Activated B cell treated with CpG ODN at 0.5 μM for 24 hours (primary cell): Measurements from ENCODE around the gene MFAP3L. TPM values are rescaled to one million over a fixed set of nuclear protein-coding genes. Genes with fewer than 3 reads are reported as not detected.

Experiments used
- ATAC-seq: fragments of 200-7000 bp; cut with Tn5 transposase; one replicate; pipeline ENCODE4 v1.10.0; 2021; ENCODE audit warnings: low read depth, mild to moderate bottlenecking, moderate library complexity
- CTCF ChIA-PET: fragments of 350-600 bp; sonication (Branson Sonifier 250); formaldehyde crosslinking; loops from one replicate; lab custom pipeline; 2021; ENCODE audit warnings: antibody characterized with exemption; lab: Charles Lee
- POLR2A ChIA-PET: fragments of 350-600 bp; sonication (Branson Sonifier 250); formaldehyde crosslinking; loops from one replicate; lab custom pipeline; 2021; ENCODE audit warnings: antibody characterized with exemption; lab: Charles Lee
- DNase-seq: peaks from one replicate; pipeline ENCODE4 v3.0.0; 2022
- H3K27ac Mint-ChIP-seq: one replicate; pipeline ENCODE4 v1.8.0; 2020; ENCODE audit warnings: mixed read lengths
- H3K27me3 Mint-ChIP-seq: one replicate; pipeline ENCODE4 v1.8.0; 2021; ENCODE audit warnings: mixed read lengths
- H3K36me3 Mint-ChIP-seq: one replicate; pipeline ENCODE4 v1.8.0; 2021; ENCODE audit warnings: low read depth, mixed read lengths
- H3K4me1 Mint-ChIP-seq: one replicate; pipeline ENCODE4 v1.8.0; 2021; ENCODE audit warnings: mixed read lengths
- H3K4me3 Mint-ChIP-seq: one replicate; pipeline ENCODE4 v1.8.0; 2020; ENCODE audit warnings: mild to moderate bottlenecking, mixed read lengths
- H3K9me3 Mint-ChIP-seq: one replicate; pipeline ENCODE4 v1.8.0; 2020; ENCODE audit warnings: mixed read lengths
- CTCF ChIP-seq: fragments of 200-600 bp; IDR thresholded peaks from one replicate; pipeline ENCODE4 v1.8.0; 2022; ENCODE audit warnings: antibody characterized with exemption, mild to moderate bottlenecking
- intact Hi-C: fragments of 100-400 bp; cut with micrococcal nuclease; formaldehyde crosslinking; loops from one replicate; pipeline ENCODE4 v1.15.1; 2024
- total RNA-seq: library from RNA; stranded (reverse); gene quantifications from 2 replicates; pipeline ENCODE4 v1.2.3, GENCODE V29; 2022

The MFAP3L gene
- total RNA-seq, 1 donor from 2014 or later: 1.0 TPM

- H3K36me3 Mint-ChIP-seq: no peaks in the 10 kb centered on the region
- ChIA-PET POLR2A (no interaction called here), CTCF (no interaction called here)
- intact Hi-C loops: no loop called here
- TF ChIP-seq CTCF: no peak
- H3K27me3 Mint-ChIP-seq: peaks cover 3% of the 10 kb centered on the region
- H3K9me3 Mint-ChIP-seq: no peaks in the 10 kb centered on the region
- H3K4me3 Mint-ChIP-seq: no peak overlapping the region
- H3K27ac Mint-ChIP-seq: no peak overlapping the region
- ATAC-seq (no peak), DNase-seq (no peak)
- H3K4me1 Mint-ChIP-seq: no peaks in the 10 kb centered on the region
Observed at GRCh38 chr4:170001011-170001744, 25.0 kb downstream of the MFAP3L start.

GRCh38 chr4:169999923-170000322 lies 26.3 kb downstream of the MFAP3L start:
- no peak for TF ChIP-seq CTCF
- H3K27ac Mint-ChIP-seq: no peak overlapping the region
- ATAC-seq: no peak
- no peaks in the 10 kb centered on the region for H3K36me3 Mint-ChIP-seq
- ChIA-PET POLR2A (no interaction called here), CTCF (no interaction called here)
- DNase-seq: no peak
- intact Hi-C loops: no loop called here
- no peaks in the 10 kb centered on the region for H3K4me1 Mint-ChIP-seq
- H3K4me3 Mint-ChIP-seq: no peak overlapping the region
- no peaks in the 10 kb centered on the region for H3K9me3 Mint-ChIP-seq
- peaks cover 6% of the 10 kb centered on the region for H3K27me3 Mint-ChIP-seq

GRCh38 chr4:169998981-169999380 lies 27.2 kb downstream of the MFAP3L start:
- Mint-ChIP-seq H3K9me3 (no peaks in the 10 kb centered on the region), H3K27ac (no peak overlapping the region), H3K36me3 (no peaks in the 10 kb centered on the region), H3K4me3 (no peak overlapping the region), H3K4me1 (no peaks in the 10 kb centered on the region), H3K27me3 (peaks cover 8% of the 10 kb centered on the region)
- ATAC-seq (no peak), DNase-seq (no peak)
- intact Hi-C loops: no loop called here
- CTCF ChIA-PET: no interaction called here
- POLR2A ChIA-PET: no interaction called here
- no peak for TF ChIP-seq CTCF

GRCh38 chr4:169996379-169997240 lies 29.6 kb downstream of the MFAP3L start:
- no peak for DNase-seq
- Mint-ChIP-seq H3K27ac (no peak overlapping the region), H3K4me1 (no peaks in the 10 kb centered on the region), H3K36me3 (no peaks in the 10 kb centered on the region), H3K9me3 (no peaks in the 10 kb centered on the region), H3K4me3 (no peak overlapping the region), H3K27me3 (peaks cover 9% of the 10 kb centered on the region)
- ATAC-seq: no peak
- intact Hi-C loops: no loop called here
- ChIA-PET POLR2A (no interaction called here), CTCF (no interaction called here)
- TF ChIP-seq CTCF: no peak

- POLR2A ChIA-PET: no interaction called here
- Mint-ChIP-seq H3K27ac (no peak overlapping the region), H3K4me1 (no peaks in the 10 kb centered on the region), H3K4me3 (no peak overlapping the region), H3K9me3 (no peaks in the 10 kb centered on the region), H3K36me3 (no peaks in the 10 kb centered on the region), H3K27me3 (peaks cover 9% of the 10 kb centered on the region)
- ATAC-seq: no peak
- intact Hi-C loops: no loop called here
- CTCF ChIA-PET: no interaction called here
- no peak for TF ChIP-seq CTCF
- DNase-seq: no peak
Observed at GRCh38 chr4:169993531-169993930, 32.7 kb downstream of the MFAP3L start.
